ENCODE measurements around the gene PFDN5. TPM values are rescaled to one million over a fixed set of nuclear protein-coding genes. Genes with fewer than 3 reads are reported as not detected.

Gene PFDN5
- total RNA-seq, 1 experiment from 2014 or later = 291 TPM

DNA sequence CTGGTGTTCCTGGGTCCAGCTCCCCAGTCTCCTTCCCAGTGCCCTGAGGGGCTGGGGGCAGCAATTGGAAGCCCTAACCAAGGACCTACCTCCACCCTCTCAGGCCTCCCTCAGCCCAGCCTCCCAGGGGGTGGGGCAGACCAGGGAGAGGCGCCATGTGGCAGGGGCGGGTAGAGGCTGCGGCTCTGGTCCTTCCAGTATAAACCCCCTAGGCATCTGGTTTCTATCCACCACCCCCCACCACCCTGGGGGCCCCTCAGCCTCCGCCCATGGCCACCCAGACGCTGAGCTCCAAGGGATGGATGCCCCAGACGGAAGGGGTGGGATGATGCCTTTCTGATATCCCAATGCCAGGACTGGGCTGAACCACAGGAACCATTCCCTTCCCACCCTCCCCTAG, 43.6 kb downstream of the PFDN5 start:
- Histone ChIP-seq H3K27ac (no peak overlapping the region), H3K9me2 (ENCODE audit: insufficient read depth) (no peaks in the 10 kb centered on the region), H3K79me2 (ENCODE audit: low read depth) (no peaks in the 10 kb centered on the region), H3K36me3 (ENCODE audit: low read depth) (no peaks in the 10 kb centered on the region), H3F3A (ENCODE audit: insufficient read depth, low read depth) (no peaks in the 10 kb centered on the region), H3K4me1 (replicated peaks; ENCODE audit: insufficient read depth) (no peaks in the 10 kb centered on the region), H4K20me1 (ENCODE audit: insufficient read depth) (no peaks in the 10 kb centered on the region), H2AFZ (no peak overlapping the region), H3K9me3 (ENCODE audit: insufficient read depth, low read depth) (no peaks in the 10 kb centered on the region), H3K4me2 (no peak overlapping the region), H3K27me3 (ENCODE audit: insufficient read depth, low read depth) (peaks cover 49% of the 10 kb centered on the region), H3K4me3 (no peak overlapping the region)
- intact Hi-C loops (cut with micrococcal nuclease; ENCODE audit: unreplicated experiment) = no loop called here
- no TSS peak for BruUV-seq (replicated peaks)
- CTCF ChIA-PET = no interaction called here
- TF ChIP-seq EZH2 (IDR thresholded peaks at IDR 0.05; ENCODE audit: low read depth) = no peak
- TF ChIP-seq, protein P1, sequence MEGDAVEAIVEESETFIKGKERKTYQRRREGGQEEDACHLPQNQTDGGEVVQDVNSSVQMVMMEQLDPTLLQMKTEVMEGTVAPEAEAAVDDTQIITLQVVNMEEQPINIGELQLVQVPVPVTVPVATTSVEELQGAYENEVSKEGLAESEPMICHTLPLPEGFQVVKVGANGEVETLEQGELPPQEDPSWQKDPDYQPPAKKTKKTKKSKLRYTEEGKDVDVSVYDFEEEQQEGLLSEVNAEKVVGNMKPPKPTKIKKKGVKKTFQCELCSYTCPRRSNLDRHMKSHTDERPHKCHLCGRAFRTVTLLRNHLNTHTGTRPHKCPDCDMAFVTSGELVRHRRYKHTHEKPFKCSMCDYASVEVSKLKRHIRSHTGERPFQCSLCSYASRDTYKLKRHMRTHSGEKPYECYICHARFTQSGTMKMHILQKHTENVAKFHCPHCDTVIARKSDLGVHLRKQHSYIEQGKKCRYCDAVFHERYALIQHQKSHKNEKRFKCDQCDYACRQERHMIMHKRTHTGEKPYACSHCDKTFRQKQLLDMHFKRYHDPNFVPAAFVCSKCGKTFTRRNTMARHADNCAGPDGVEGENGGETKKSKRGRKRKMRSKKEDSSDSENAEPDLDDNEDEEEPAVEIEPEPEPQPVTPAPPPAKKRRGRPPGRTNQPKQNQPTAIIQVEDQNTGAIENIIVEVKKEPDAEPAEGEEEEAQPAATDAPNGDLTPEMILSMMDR (conservative IDR thresholded peaks at IDR 0.05) = no peak
- POLR2A ChIA-PET (ENCODE audit: unreplicated experiment) = no interaction called here
- no peak for DNase-seq

DNA sequence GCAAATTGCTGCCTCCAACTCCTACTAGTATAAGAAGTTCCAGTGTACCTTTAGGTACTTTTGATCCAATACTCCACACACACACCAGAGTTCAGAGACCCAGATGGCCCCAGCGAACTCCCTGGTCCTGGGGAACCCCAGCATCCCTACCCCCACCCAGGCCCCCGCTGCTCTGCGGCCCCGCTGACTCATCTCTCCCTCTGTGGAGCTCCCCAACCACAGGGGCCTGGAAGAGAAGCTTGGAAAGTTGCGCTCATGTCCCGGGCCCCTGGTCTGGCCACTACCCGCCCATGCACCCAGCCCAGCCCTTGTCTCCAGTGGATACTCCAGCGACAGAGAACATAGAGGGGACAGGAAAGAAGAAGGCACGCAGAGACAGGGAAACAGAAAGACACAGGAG, 45.1 kb downstream of the PFDN5 start:
- Histone ChIP-seq H4K20me1 (ENCODE audit: insufficient read depth) (no peaks in the 10 kb centered on the region), H3K4me2 (no peak overlapping the region), H3K27me3 (ENCODE audit: insufficient read depth, low read depth) (peaks cover 56% of the 10 kb centered on the region), H3K4me1 (replicated peaks; ENCODE audit: insufficient read depth) (no peaks in the 10 kb centered on the region), H3F3A (ENCODE audit: insufficient read depth, low read depth) (no peaks in the 10 kb centered on the region; the same call in 1 of the 2 replicates), H3K36me3 (ENCODE audit: low read depth) (no peaks in the 10 kb centered on the region), H3K27ac (no peak overlapping the region), H3K9me3 (ENCODE audit: insufficient read depth, low read depth) (no peaks in the 10 kb centered on the region), H3K4me3 (no peak overlapping the region), H2AFZ (no peak overlapping the region), H3K9me2 (ENCODE audit: insufficient read depth) (no peaks in the 10 kb centered on the region), H3K79me2 (ENCODE audit: low read depth) (no peaks in the 10 kb centered on the region)
- BruUV-seq (replicated peaks) = no TSS peak
- CTCF ChIA-PET = no interaction called here
- POLR2A ChIA-PET (ENCODE audit: unreplicated experiment) = no interaction called here
- DNase-seq = no peak
- no peak for TF ChIP-seq EZH2 (IDR thresholded peaks at IDR 0.05; ENCODE audit: low read depth)
- TF ChIP-seq, protein P1 (conservative IDR thresholded peaks at IDR 0.05) = no peak
- intact Hi-C loops (cut with micrococcal nuclease; ENCODE audit: unreplicated experiment) = no loop called here

DNA sequence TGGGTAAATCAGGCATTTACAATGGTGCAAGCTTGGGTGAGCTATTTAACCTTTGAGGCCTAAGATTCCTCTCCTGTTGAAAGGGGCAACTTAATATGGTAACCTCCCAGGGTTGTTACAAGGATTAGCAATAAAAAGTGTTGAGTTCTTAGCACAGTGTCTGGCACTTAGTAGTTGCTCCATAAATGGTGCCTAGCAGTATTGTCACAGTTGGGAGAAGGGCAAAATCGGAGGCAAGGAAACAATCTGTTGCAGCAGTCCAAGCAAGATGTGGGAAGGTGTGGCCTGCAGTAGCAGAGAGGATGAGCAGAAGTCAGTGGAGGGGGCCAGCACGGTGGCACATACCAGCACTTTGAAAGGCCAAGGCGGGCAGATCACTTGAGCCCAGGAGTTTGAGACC, 48.1 kb downstream of the PFDN5 start:
- intact Hi-C loops (cut with micrococcal nuclease; ENCODE audit: unreplicated experiment) = no loop called here
- no peaks in the 10 kb centered on the region for H3K79me2 ChIP-seq (ENCODE audit: low read depth)
- H2AFZ ChIP-seq = no peak overlapping the region
- POLR2A ChIA-PET (ENCODE audit: unreplicated experiment) = no interaction called here
- no peaks in the 10 kb centered on the region for H3K9me3 ChIP-seq (ENCODE audit: insufficient read depth, low read depth)
- peaks cover 10% of the 10 kb centered on the region for H3F3A ChIP-seq (ENCODE audit: insufficient read depth, low read depth)
- no peaks in the 10 kb centered on the region for H3K36me3 ChIP-seq (ENCODE audit: low read depth)
- TF ChIP-seq, protein P1 (conservative IDR thresholded peaks at IDR 0.05) = no peak
- no peak for TF ChIP-seq EZH2 (IDR thresholded peaks at IDR 0.05; ENCODE audit: low read depth)
- H3K9me2 ChIP-seq (ENCODE audit: insufficient read depth) = no peaks in the 10 kb centered on the region
- no peaks in the 10 kb centered on the region for H4K20me1 ChIP-seq (ENCODE audit: insufficient read depth)
- no peak overlapping the region for H3K4me2 ChIP-seq
- H3K27ac ChIP-seq = no peak overlapping the region
- CTCF ChIA-PET = interaction anchor here (0.6 kb wide), 1 partner anchor 19 kb away, joined by 3 read pairs; no protein-coding TSS in a partner anchor
- DNase-seq = no peak
- no peak overlapping the region for H3K4me3 ChIP-seq
- peaks cover 33% of the 10 kb centered on the region for H3K27me3 ChIP-seq (ENCODE audit: insufficient read depth, low read depth)
- H3K4me1 ChIP-seq (replicated peaks; ENCODE audit: insufficient read depth) = no peaks in the 10 kb centered on the region
- no TSS peak for BruUV-seq (replicated peaks)
